GM18498 (cell line): ENCODE results near the gene LRRC71.

Source experiments
- ATAC-seq: cut with Tn5 transposase; IDR thresholded peaks from one replicate; pipeline ENCODE4 v1.9.1; 2021; ENCODE audit warnings: mild to moderate bottlenecking, moderate library complexity; ENCODE audit not compliant: unreplicated experiment

The LRRC71 gene

GRCh38 chr1:156920233-156921052 lies at the start of gene LRRC71:
LRRC71 (plus strand) TSS chr1:156920632; CDS start chr1:156920804, 172 bp downstream.
- ATAC-seq: no peak

- ATAC-seq: no peak
These were observed 46.8 kb upstream of the LRRC71 start for GRCh38 chr1:156873659-156874058.

GRCh38 chr1:156874142-156874541 lies 46.3 kb upstream of the LRRC71 start:
- ATAC-seq: no peak

GRCh38 chr1:156874572-156875340 lies 45.7 kb upstream of the LRRC71 start:
- no peak for ATAC-seq

- no peak for ATAC-seq
These were observed 45.2 kb upstream of the LRRC71 start for GRCh38 chr1:156875341-156875615.

GRCh38 chr1:156876281-156876680 lies 44.2 kb upstream of the LRRC71 start:
- ATAC-seq: no peak

GRCh38 chr1:156877433-156878170 lies 42.8 kb upstream of the LRRC71 start:
- ATAC-seq: no peak

- no peak for ATAC-seq
These were observed 40.6 kb upstream of the LRRC71 start for GRCh38 chr1:156879876-156880275.

GRCh38 chr1:156880473-156880872 lies 40.0 kb upstream of the LRRC71 start:
- no peak for ATAC-seq

GRCh38 chr1:156881101-156881500 lies 39.3 kb upstream of the LRRC71 start:
- ATAC-seq: no peak

GRCh38 chr1:156881663-156882062 lies 38.8 kb upstream of the LRRC71 start:
- ATAC-seq: no peak

- no peak for ATAC-seq
These were observed 37.9 kb upstream of the LRRC71 start for GRCh38 chr1:156882543-156882942.

- no peak for ATAC-seq
These were observed 36.5 kb upstream of the LRRC71 start for GRCh38 chr1:156883919-156884318.

GRCh38 chr1:156884560-156885184 lies 35.8 kb upstream of the LRRC71 start:
- no peak for ATAC-seq

GRCh38 chr1:156885314-156885713 lies 35.1 kb upstream of the LRRC71 start:
- ATAC-seq: no peak

- ATAC-seq: no peak
These were observed 34.5 kb upstream of the LRRC71 start for GRCh38 chr1:156885880-156886355.

GRCh38 chr1:156886583-156887281 lies 33.7 kb upstream of the LRRC71 start:
- no peak for ATAC-seq

- ATAC-seq: no peak
These were observed 33.1 kb upstream of the LRRC71 start for GRCh38 chr1:156887317-156887716.

- ATAC-seq: no peak
These were observed 32.7 kb upstream of the LRRC71 start for GRCh38 chr1:156887734-156888133.

GRCh38 chr1:156889802-156890580 lies 30.4 kb upstream of the LRRC71 start:
- ATAC-seq: no peak
